ENCODE measurements around the gene JMJD1C.
A peak's percentile ranks its signal among the peaks of the same experiment; 100 is the strongest.
"Not testable (repeated sequence)": the region's sequence is repeated elsewhere in the genome, so short reads cannot be mapped to it uniquely, and the experiment has no call there.

JMJD1C gene

GRCh38 chr10:63173468-63174232 lies 292.1 kb downstream of the JMJD1C start:
- no peak for DNase-seq (ENCODE audit: low read depth, low spot score)

- DNase-seq (ENCODE audit: low read depth, low spot score): no peak
Observed at GRCh38 chr10:63171926-63172325, 293.9 kb downstream of the JMJD1C start.

GRCh38 chr10:63171255-63171855 lies 294.4 kb downstream of the JMJD1C start:
- no peak for DNase-seq (ENCODE audit: low read depth, low spot score)

GRCh38 chr10:63169624-63170023 lies 296.2 kb downstream of the JMJD1C start:
- DNase-seq (ENCODE audit: low read depth, low spot score): no peak

- DNase-seq (ENCODE audit: low read depth, low spot score): no peak
Observed at GRCh38 chr10:63168821-63169462, 296.8 kb downstream of the JMJD1C start.

GRCh38 chr10:63166742-63167258 lies 299.0 kb downstream of the JMJD1C start:
- peak; percentile 7 for DNase-seq (ENCODE audit: low read depth, low spot score)

GRCh38 chr10:63165249-63165648 lies 300.5 kb downstream of the JMJD1C start:
- no peak for DNase-seq (ENCODE audit: low read depth, low spot score)

- DNase-seq (ENCODE audit: low read depth, low spot score): no peak
Observed at GRCh38 chr10:63164166-63164623, 301.6 kb downstream of the JMJD1C start.

GRCh38 chr10:63161592-63161991 lies 304.2 kb downstream of the JMJD1C start:
- DNase-seq (ENCODE audit: low read depth, low spot score): no peak

GRCh38 chr10:63157845-63158624 lies 307.7 kb downstream of the JMJD1C start:
- DNase-seq (ENCODE audit: low read depth, low spot score): peak; percentile 60

GRCh38 chr10:63156236-63156635 lies 309.5 kb downstream of the JMJD1C start:
- DNase-seq (ENCODE audit: low read depth, low spot score): no peak

GRCh38 chr10:63155388-63156020 lies 310.3 kb downstream of the JMJD1C start:
- DNase-seq (ENCODE audit: low read depth, low spot score): no peak

- DNase-seq (ENCODE audit: low read depth, low spot score): no peak
Observed at GRCh38 chr10:63154546-63155387, 311.0 kb downstream of the JMJD1C start.

GRCh38 chr10:63153868-63154545 lies 311.8 kb downstream of the JMJD1C start:
- not testable (repeated sequence) for DNase-seq (ENCODE audit: low read depth, low spot score)

- no peak for DNase-seq (ENCODE audit: low read depth, low spot score)
Observed at GRCh38 chr10:63150745-63151144, 315.0 kb downstream of the JMJD1C start.

GRCh38 chr10:63146503-63146902 lies 319.3 kb downstream of the JMJD1C start:
- no peak for DNase-seq (ENCODE audit: low read depth, low spot score)

GRCh38 chr10:63145782-63146181 lies 320.0 kb downstream of the JMJD1C start:
- no peak for DNase-seq (ENCODE audit: low read depth, low spot score)

- DNase-seq (ENCODE audit: low read depth, low spot score): no peak
Observed at GRCh38 chr10:63143987-63144386, 321.8 kb downstream of the JMJD1C start.

GRCh38 chr10:63142136-63142535 lies 323.6 kb downstream of the JMJD1C start:
- DNase-seq (ENCODE audit: low read depth, low spot score): no peak

GRCh38 chr10:63140077-63140476 lies 325.7 kb downstream of the JMJD1C start:
- DNase-seq (ENCODE audit: low read depth, low spot score): no peak
